SIG-M5 treated with dmso at 0.1 percent for 504 hours (cell line): Measurements from ENCODE around the gene RTP5.
"Not testable (repeated sequence)": the region's sequence is repeated elsewhere in the genome, so short reads cannot be mapped to it uniquely, and the experiment has no call there.

Experiments used
- DNase-seq: peaks from one replicate; lab custom pipeline; 2025; ENCODE audit not compliant: unreplicated experiment; lab: John Stamatoyannopoulos, UW

The RTP5 gene

DNA sequence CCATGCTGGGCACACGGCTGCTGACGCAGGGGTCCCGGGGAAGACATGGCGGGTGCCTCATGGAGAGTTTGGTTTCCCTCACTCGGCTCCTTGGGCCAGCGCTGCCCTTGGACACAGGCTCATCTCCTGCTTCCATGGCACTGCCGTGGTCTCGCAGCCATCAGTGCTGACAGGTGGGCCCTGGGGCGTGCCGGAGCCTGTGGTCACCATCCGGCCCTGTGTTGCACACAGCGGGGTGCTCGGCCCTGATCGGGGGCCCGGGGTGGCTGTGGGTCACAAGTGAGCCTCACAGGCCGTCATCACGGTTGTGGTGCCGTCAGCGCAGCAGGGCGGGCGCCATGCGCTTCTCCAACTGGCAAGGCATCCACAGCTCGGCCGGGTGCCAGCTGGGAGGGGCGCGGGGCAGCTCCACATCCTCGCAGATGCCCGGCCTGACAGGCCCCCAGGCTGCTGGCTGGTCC lies 582 bp downstream of the RTP5 start:
- DNase-seq, result no peak

DNA sequence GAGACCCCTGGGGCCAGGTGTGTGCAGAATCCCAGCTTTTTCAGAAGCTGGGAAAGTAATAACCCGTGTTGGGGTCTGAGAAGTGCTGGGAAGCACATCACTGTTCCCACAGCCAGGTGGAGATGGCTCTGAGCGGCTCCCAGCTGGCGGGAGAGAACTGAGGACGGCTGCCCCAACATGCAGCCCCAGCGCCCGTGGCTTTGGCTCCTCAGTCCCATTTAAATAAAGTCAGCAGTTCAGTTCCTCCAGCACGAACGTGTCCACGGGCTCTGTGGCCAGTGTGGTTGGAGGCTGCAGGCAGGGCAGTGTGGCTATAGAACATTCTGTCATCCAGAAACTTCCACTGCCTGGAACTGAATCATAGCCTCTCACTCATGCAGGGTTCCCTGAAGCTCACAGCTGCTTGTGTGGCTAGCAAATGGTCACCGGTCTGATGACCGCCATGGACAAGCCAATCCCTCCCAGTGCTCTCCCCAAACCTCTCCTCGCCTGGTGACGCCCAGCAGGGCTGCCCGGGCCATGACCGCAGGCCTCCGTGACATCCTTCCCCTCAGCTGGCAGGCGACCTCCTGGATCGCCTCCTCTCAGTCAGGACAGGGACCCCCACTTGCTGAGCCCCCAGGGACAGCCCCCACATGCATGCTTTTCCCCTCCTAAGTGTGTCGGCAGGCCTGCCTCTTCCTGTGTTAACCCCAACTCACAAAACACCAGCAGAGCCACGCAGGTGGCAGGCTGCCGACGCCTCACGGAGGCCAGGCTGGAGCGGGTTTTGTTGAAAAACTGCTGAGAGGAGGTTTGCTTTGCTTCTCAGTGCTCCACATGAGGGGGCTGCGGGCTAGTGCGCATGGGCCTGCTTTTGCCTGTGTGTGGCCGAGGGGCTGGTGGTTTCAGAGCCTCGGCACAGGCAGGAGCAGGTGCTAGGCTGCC lies 1.3 kb downstream of the RTP5 start:
- DNase-seq, result no peak

GRCh38 chr2:241871538-241872312 lies 2.2 kb downstream of the RTP5 start:
- no peak for DNase-seq

DNA sequence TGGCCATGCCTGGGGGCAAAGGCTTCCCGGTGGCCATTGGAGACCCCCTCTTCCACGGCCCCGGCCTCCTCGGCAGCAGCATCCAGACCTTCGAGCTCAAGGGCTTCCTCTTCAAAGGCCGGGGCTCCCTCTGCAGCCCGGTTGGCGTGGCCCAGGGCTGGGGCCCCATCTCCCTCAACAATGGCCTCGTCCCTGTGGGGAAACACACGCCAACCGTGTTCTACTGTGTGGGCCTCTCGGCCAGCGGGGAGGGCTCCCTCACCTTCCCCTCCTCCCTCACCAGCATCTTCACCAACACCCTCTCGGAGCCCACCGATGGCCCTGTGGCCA lies 2.7 kb downstream of the RTP5 start:
- DNase-seq, result no peak

GRCh38 chr2:241873081-241873802 lies 3.7 kb downstream of the RTP5 start:
- DNase-seq, result no peak

- DNase-seq, result no peak
Observed at GRCh38 chr2:241873803-241874110, 4.2 kb downstream of the RTP5 start.

DNA sequence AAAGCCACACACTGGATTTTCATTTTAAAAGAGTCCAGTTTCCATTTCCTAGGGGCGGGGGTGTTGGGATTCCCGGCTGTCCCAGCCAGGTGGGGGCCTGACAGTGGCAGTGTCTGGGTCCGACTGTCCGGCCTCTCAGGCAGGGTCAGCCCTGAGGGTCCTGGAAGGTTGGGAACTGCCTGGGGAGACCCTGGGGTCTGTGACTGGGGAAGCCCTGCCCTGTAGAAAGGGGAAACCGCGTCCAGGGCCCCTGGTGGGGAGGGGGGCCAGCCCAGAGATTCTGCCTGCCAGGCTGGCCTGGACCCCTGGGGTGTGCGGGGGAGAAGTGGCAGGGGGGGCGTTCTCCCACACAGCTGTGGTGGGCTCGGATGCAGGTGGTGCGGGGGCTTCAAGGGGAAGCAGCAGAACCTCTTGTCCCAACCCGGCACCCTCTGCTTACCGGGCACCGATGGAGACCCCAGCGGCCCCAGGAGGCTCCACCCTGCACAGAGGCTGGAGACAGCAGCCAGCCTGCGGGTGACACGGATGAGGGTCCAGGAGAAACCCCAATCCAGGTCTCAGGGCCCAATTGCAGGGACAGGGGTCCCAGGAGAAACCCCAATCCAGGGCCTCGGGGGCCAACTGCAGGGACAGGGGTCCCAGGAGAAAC lies 4.9 kb downstream of the RTP5 start:
- DNase-seq, result no peak

DNA sequence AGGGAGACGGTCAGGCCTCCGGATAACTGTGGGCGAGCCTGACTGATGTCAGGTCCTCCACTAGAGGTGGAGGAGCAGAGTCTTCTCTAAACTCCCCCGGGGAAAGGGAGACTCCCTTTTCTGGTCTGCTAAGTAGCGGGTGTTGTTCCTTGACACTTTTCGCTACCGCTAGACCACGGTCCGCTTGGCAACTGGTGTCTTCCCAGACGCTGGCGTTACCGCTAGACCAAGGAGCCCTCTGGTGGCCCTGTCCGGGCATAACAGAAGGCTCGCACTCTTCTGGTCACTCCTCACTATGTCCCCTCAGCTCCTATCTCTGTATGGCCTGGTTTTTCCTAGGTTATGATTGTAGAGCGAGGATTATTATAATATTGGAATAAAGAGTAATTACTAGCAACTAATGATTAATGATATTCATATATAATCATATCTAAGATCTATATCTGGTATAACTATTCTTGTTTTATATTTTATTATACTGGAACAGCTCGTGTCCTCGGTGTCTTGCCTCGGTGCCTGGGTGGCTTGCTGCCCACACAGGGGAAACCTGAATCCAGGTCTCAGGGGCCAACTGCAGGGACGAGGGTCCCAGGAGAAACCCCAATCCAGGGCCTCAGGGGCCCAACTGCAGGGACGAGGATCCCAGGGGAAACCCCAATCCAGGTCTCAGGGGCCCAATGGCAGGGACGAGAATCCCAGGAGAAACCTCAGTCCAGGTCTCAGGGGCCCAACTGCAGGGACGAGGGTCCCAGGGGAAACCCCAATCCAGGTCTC lies 6.4 kb downstream of the RTP5 start:
- DNase-seq, result not testable (repeated sequence)

DNA sequence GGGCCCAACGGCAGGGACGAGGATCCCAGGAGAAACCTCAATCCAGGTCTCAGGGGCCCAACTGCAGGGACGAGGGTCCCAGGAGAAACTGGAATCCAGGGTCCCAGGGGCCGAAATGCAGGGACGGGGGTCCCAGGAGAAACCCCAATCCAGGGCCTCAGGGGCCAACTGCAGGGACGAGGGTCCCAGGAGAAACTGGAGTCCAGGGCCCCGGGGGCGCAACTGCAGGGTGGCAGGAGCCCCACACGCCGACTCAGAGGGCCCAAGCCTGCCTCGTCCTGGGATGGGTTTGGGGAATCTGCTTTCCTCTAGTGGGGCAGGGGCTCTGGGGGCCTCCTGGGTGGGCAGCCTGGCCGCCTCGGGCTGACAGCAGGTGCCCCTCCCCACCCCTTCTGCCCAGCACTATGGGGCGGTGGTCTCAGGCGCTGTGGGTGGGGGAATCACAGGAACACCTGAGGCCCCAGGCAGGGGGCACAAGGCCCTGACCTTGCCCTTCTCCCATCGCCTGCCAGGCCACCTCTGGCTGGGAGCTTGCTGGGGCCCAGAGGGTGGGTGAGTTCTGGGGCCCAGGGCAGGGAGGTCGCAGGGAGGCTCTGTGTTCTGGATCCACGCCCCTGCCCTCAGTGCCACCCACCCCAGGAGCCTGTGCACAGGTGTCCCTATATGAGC lies 7.1 kb downstream of the RTP5 start:
- DNase-seq, result no peak

GRCh38 chr2:241877197-241877685 lies 7.7 kb downstream of the RTP5 start:
- DNase-seq, result no peak

DNA sequence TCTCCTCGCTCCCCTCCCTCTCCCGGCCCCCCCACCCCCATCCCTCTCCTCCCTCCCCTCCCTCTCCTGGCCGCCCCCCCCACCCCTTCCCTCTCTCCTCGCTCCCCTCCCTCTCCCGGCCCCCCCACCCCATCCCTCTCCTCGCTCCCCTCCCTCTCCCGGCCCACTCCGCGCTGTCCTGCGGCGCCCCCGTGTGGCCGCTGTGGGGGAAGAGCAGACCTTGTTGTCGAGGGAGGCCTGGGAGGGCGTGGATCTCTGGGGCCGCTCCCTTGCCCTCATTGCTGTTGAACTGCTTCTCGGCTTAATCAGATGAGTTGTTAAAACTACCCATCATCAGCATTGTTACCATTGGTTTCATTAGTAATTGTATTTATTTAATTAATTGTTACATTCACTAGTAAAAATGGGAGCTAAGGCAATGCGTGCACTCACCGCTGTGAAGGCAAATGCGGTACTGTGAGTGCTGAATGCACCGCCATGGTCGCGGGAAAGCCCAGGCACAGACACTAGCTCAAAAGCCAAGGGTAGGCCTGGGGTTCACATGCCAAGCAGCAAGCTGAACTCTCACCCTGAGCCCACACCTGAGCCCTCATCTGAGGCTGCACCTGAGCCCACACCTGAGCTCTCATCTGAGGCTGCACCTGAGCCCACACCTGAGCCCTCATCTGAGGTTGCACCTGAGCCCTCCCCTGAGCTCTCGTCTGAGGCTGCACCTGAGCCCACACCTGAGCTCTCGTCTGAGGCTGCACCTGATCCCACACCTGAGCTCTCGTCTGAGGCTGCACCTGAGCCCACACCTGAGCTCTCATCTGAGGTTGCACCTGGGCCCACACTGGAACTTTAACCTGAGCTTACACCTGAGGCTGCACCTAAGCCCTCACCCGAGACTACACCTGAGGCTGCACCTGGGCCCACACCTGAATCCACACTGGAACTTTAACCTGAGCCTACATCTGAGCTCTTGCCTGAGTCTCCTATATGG lies 8.8 kb downstream of the RTP5 start:
- DNase-seq, result peak; percentile 66

- no peak for DNase-seq
Observed at GRCh38 chr2:241879326-241879725, 9.8 kb downstream of the RTP5 start.

- DNase-seq, result no peak
Observed at GRCh38 chr2:241880311-241881073, 11.0 kb downstream of the RTP5 start.

GRCh38 chr2:241882091-241882625 lies 12.6 kb downstream of the RTP5 start:
- DNase-seq, result peak; percentile 13

DNA sequence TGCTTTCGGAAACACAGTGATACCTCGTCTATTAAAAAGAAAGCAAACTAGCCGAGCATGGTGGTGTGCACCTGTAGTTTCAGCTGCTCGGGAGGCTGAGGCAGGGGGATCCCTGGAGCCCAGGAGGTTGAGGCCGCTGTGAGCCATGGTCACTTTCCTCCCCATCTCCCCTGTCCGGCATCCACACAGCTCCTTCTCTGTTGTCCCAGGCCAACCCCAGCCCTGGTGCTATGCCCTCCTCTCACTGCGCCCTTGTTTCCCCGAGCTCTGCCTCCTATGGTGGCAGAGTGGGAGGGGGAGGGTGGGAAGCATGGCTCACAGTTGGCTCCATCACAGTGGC lies 15.4 kb downstream of the RTP5 start:
- DNase-seq, result no peak

- no peak for DNase-seq
Observed at GRCh38 chr2:241885291-241885945, 15.9 kb downstream of the RTP5 start.
